Fibroblast of mammary gland (primary cell): Measurements from ENCODE around the gene DUSP16.

Experiments used
- DNase-seq: peaks from one replicate; pipeline ENCODE4 v3.0.0-alpha.2; 2010; ENCODE audit warnings: low read depth
- H3K4me3 ChIP-seq: 2 replicates; pipeline ENCODE4 v1.5.1; 2011; ENCODE audit warnings: low read depth, mild to moderate bottlenecking, low read length, moderate library complexity; ENCODE audit not compliant: control insufficient read depth
- TF ChIP-seq, protein P1 (sequence below): conservative IDR thresholded peaks from 2 replicates; pipeline ENCODE4 v1.5.1; 2011; ENCODE audit warnings: low read depth, low read length, inconsistent platforms; ENCODE audit not compliant: control insufficient read depth, insufficient read depth

DUSP16 gene

DNA sequence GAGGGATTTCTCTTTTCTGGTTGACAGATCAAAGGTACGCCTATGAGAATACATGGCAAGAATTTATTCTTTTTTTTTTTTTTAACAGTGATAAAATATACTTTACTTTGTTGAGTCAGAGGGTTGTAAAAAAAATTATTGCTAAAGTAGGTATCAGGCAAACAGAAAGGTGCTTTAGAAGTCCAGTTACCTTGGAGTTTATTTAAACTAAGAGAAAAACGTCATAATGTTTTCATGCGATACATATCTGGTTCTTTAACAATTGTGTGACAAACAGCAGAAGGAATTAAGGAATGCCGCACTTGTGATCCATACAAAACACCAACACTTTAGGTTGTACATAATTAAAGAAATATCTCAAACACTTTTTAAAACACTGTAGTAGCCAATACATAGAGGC, 111.6 kb downstream of the DUSP16 start:
- H3K4me3 ChIP-seq, result no peak overlapping the region
- TF ChIP-seq, protein P1, sequence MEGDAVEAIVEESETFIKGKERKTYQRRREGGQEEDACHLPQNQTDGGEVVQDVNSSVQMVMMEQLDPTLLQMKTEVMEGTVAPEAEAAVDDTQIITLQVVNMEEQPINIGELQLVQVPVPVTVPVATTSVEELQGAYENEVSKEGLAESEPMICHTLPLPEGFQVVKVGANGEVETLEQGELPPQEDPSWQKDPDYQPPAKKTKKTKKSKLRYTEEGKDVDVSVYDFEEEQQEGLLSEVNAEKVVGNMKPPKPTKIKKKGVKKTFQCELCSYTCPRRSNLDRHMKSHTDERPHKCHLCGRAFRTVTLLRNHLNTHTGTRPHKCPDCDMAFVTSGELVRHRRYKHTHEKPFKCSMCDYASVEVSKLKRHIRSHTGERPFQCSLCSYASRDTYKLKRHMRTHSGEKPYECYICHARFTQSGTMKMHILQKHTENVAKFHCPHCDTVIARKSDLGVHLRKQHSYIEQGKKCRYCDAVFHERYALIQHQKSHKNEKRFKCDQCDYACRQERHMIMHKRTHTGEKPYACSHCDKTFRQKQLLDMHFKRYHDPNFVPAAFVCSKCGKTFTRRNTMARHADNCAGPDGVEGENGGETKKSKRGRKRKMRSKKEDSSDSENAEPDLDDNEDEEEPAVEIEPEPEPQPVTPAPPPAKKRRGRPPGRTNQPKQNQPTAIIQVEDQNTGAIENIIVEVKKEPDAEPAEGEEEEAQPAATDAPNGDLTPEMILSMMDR, result no peak
- DNase-seq, result no peak

DNA sequence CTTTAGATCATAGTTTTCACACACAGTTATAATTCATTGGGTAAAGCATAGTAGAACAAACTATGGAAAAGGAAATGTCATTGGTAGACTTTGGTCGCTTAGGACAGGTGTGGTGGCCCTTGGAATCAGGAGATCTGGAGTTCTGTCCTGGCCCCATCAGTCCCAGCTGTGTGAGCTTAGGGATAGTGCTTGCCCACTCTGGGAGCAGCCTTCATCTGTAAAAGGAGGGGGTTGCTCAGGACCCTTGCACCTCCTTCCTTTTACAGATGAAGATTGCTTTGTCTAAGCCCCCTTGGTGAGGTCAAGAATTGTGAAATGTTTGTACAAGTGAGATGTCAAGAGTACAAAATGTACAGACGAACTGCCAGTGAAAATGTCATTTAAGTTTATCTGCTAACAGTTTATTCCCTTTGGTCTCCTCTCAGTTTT, 112.6 kb downstream of the DUSP16 start:
- DNase-seq, result no peak
- TF ChIP-seq, protein P1, result no peak
- H3K4me3 ChIP-seq, result no peak overlapping the region

DNA sequence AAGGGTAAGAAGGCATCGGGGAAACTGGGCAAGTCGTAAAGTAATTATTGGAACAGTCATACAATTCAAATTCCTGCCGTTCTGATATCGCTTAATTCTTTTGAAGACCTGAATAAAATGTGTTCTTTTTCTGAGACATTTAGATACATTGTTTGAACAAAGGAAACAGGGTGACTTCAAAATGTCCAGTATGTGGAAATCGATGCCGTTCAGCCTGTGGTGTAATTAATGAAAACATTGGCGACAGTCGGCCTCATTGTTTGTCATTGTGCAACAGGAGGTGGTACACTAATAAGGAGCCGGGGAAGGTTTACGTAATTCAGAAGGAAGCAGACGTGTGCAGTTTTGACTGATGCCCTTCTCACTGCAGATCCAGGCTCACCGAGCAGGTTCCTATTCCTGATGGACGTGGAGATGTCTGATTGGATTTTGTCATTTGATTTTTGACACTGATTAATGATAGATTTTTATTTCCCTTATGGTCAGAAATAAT, 113.1 kb downstream of the DUSP16 start:
- TF ChIP-seq, protein P1, result no peak
- DNase-seq, result peak; percentile 49
- no peak overlapping the region for H3K4me3 ChIP-seq

DNA sequence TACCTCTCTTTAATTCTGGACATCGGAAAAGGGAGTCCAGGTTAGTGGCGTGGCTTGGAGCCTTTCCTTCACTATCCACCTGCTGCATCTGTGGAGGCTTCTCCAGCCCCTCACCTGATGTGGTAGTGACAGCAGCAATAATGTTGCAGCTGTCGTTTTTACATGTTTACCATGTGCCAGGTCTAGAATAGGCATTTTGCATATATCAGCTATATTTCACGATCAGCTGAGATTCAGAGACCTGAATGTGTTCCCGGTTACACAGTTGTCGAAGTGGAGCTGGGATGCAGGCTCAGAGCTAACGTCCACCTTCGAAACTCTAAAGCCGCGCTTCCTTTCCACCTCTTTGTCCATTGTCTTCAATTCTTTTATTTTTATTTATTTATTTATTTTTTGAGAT, 114.8 kb downstream of the DUSP16 start:
- H3K4me3 ChIP-seq, result no peak overlapping the region
- no peak for DNase-seq

DNA sequence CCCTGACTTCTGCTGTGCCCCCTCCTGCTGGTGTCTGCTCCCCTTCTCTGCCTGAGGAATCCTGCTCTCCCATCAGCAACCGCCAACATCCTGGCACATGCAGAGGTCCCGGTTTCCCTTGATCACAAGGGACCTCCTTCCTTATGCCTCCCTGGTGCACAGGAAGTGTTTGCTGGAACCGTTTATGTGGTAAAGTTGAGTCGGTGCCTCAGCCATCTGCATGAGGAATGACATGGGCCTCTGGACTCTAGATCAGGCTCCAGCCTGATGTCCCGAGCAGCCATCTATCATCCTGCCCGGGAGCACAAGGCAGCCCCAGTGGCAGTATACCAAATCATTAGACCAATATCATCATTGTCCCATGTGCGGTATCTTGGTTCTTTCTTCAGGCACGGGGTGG, 115.4 kb downstream of the DUSP16 start:
- TF ChIP-seq, protein P1, result no peak
- H3K4me3 ChIP-seq, result no peak overlapping the region
- DNase-seq, result no peak

More for the DNA sequence above, 114.8 kb downstream of the DUSP16 start:
- TF ChIP-seq, protein P1, result no peak

DNA sequence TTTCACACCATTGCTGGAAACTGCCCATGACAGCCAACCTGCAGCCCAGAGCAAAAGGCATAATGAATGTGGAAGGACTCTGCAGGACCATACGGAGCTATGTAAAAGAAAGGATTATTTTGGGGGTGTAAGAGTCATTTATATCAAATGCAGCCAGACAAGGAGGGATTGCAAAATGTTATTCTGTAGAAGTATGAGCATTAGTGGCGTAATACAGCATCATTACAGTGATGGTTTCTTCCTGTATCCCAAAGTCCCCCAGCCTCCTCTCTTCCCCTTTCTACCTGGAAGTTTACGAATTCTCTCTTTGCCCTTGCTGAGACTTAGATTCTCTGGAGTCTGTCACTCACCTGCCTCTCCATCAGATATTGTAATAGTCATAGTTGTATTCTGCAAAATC, 115.9 kb downstream of the DUSP16 start:
- no peak for DNase-seq
- TF ChIP-seq, protein P1, result no peak
- no peak overlapping the region for H3K4me3 ChIP-seq

DNA sequence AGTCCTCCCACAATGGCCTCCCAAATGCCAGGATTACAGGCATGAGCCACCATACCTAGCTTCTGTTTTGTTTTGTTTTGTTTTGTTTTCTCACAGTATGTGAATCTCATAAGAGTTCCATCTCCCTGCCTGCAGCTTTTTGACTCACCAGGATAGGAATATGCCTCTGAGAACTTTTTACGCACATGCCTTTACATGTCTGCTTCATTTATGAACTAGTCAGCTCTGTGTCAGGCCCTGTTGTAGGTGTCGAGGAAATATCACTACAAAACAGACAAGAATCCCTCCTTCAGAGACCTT, 116.8 kb downstream of the DUSP16 start:
- TF ChIP-seq, protein P1, result no peak
- DNase-seq, result no peak
- no peak overlapping the region for H3K4me3 ChIP-seq
